GM21619 (cell line): Measurements from ENCODE around the gene MTA1.

Source experiments
- ATAC-seq: cut with Tn5 transposase; IDR thresholded peaks from one replicate; pipeline ENCODE4 v1.9.1; 2021; ENCODE audit not compliant: unreplicated experiment

The MTA1 gene

GRCh38 chr14:105495990-105496830 lies 76.6 kb downstream of the MTA1 start:
- no peak for ATAC-seq

GRCh38 chr14:105496831-105497591 lies 77.4 kb downstream of the MTA1 start:
- no peak for ATAC-seq

- no peak for ATAC-seq
Observed at GRCh38 chr14:105497671-105498429, 78.2 kb downstream of the MTA1 start.

- ATAC-seq, result no peak
Observed at GRCh38 chr14:105498430-105499255, 79.0 kb downstream of the MTA1 start.

- ATAC-seq, result no peak
Observed at GRCh38 chr14:105499256-105500035, 79.8 kb downstream of the MTA1 start.

- no peak for ATAC-seq
Observed at GRCh38 chr14:105500036-105500725, 80.6 kb downstream of the MTA1 start.

- no peak for ATAC-seq
Observed at GRCh38 chr14:105500726-105501101, 81.1 kb downstream of the MTA1 start.

GRCh38 chr14:105501504-105502291 lies 82.1 kb downstream of the MTA1 start:
- ATAC-seq, result no peak

GRCh38 chr14:105502446-105503295 lies 83.0 kb downstream of the MTA1 start:
- ATAC-seq, result no peak

- no peak for ATAC-seq
Observed at GRCh38 chr14:105503296-105503640, 83.6 kb downstream of the MTA1 start.

- ATAC-seq, result no peak
Observed at GRCh38 chr14:105503935-105504692, 84.5 kb downstream of the MTA1 start.

GRCh38 chr14:105505101-105505500 lies 85.5 kb downstream of the MTA1 start:
- ATAC-seq, result no peak

GRCh38 chr14:105507247-105507646 lies 87.6 kb downstream of the MTA1 start:
- no peak for ATAC-seq

- ATAC-seq, result no peak
Observed at GRCh38 chr14:105508069-105508468, 88.4 kb downstream of the MTA1 start.

GRCh38 chr14:105508601-105509000 lies 89.0 kb downstream of the MTA1 start:
- ATAC-seq, result no peak

GRCh38 chr14:105517096-105517495 lies 97.5 kb downstream of the MTA1 start:
- no peak for ATAC-seq
